Measurements from ENCODE around the gene MYO10. TPM values are rescaled to one million over a fixed set of nuclear protein-coding genes. Genes with fewer than 3 reads are reported as not detected.
A peak's percentile ranks its signal among the peaks of the same experiment; 100 is the strongest.

Gene MYO10
- polyA plus RNA-seq, 1 donor: 30.7 TPM

GRCh38 chr5:16615741-16616535 lies 320.1 kb downstream of the MYO10 start:
- peak in 1 of 2 donors; percentile 45 for DNase-seq
- Histone ChIP-seq H3K4me3 (ENCODE audit: low read length) (peak overlapping the region; percentile 70), H3K9me3 (ENCODE audit: control insufficient read depth, low read depth, low read length) (no peaks in the 10 kb centered on the region), H3K4me1 (ENCODE audit: control insufficient read depth, insufficient read depth, low read length) (peaks cover 3% of the 10 kb centered on the region), H3K36me3 (ENCODE audit: control insufficient read depth, insufficient read depth, low read length) (no peaks in the 10 kb centered on the region), H3K27me3 (ENCODE audit: control insufficient read depth, insufficient read depth, low read length) (no peaks in the 10 kb centered on the region), H3K27ac (ENCODE audit: low read length) (peak overlapping the region; percentile 48)
- WGBS (ENCODE audit: insufficient coverage, low lambda C conversion rate): no CpG with 5 or more reads among the region's 31 CpGs

GRCh38 chr5:16612007-16612406 lies 324.1 kb downstream of the MYO10 start:
- H3K9me3 ChIP-seq (ENCODE audit: control insufficient read depth, low read depth, low read length): no peaks in the 10 kb centered on the region
- no CpG with 5 or more reads among the region's 2 CpGs for WGBS (ENCODE audit: insufficient coverage, low lambda C conversion rate)
- no peak overlapping the region for H3K4me3 ChIP-seq (ENCODE audit: low read length)
- H3K27ac ChIP-seq (ENCODE audit: low read length): no peak overlapping the region
- no peak for DNase-seq
- H3K36me3 ChIP-seq (ENCODE audit: control insufficient read depth, insufficient read depth, low read length): no peaks in the 10 kb centered on the region
- no peaks in the 10 kb centered on the region for H3K27me3 ChIP-seq (ENCODE audit: control insufficient read depth, insufficient read depth, low read length)
- H3K4me1 ChIP-seq (ENCODE audit: control insufficient read depth, insufficient read depth, low read length): peaks cover 3% of the 10 kb centered on the region
